K562 (cell line): ENCODE data around the gene BEST2. TPM values are rescaled to one million over a fixed set of nuclear protein-coding genes. Genes with fewer than 3 reads are reported as not detected.
A peak's percentile ranks its signal among the peaks of the same experiment; 100 is the strongest.
"Not testable (repeated sequence)": the region's sequence is repeated elsewhere in the genome, so short reads cannot be mapped to it uniquely, and the experiment has no call there.

ENCODE experiments used
- ATAC-seq: fragments of 200-7000 bp; cut with Tn5 transposase; 3 replicates; pipeline ENCODE4 v1.9.1; 2020; ENCODE audit warnings: moderate library complexity
- BruUV-seq: library from RNA; stranded (reverse); fragments of 400-500 nt; replicated peaks from 2 replicates; lab custom pipeline; 2021; lab: Mats Ljungman, UMichigan
- CTCF ChIA-PET: fragments of 300-600 bp; formaldehyde crosslinking; extraction: SDS; loops from one replicate; lab custom pipeline; 2021; ENCODE audit warnings: low intra/inter-chr PET ratio; lab: Yijun Ruan, JAX
- POLR2A ChIA-PET: fragments of 300-600, 350-650 bp; sonication (Branson Sonifier 250); formaldehyde crosslinking; extraction: SDS; loops from one replicate; lab custom pipeline; 2021; ENCODE audit warnings: antibody characterized with exemption, inconsistent platforms; lab: Yijun Ruan, JAX
- DNase-seq, 4 experiments: peaks; one replicate each; pipeline versions ENCODE4 v3.0.0 to v3.0.0-alpha.2; 2011 to 2018; ENCODE audit warnings: low spot score in 3 of 4, mixed read lengths in 3 of 4; ENCODE audit errors: extremely low read depth in 1 of 4
- FAIRE-seq: peaks from 2 replicates; lab custom pipeline; 2011; peaks lifted over from hg19 to GRCh38; lab: Jason Lieb, UNC
- H2AFZ ChIP-seq: 2 replicates; pipeline ENCODE4 v1.6.0; 2011; ENCODE audit warnings: low read depth, low read length, control low read depth, inconsistent platforms
- H3K27ac ChIP-seq: fragments of 200-600 bp; 3 replicates; pipeline ENCODE4 v1.8.0; 2011; ENCODE audit warnings: low read depth, mild to moderate bottlenecking, control low read depth, inconsistent platforms, low read length, moderate library complexity, mixed read lengths; ENCODE audit errors: extremely low read depth
- H3K27me3 ChIP-seq, 2 experiments: fragments of 300-600 bp in 1 of 2; 2 replicates in 1 of 2; 3 replicates in 1 of 2; pipeline versions ENCODE4 v1.6.0 to v1.8.0; 2011; ENCODE audit warnings: inconsistent platforms in 2 of 2, low read length in 2 of 2, mild to moderate bottlenecking in 1 of 2, mixed read lengths in 1 of 2, moderate library complexity in 1 of 2; ENCODE audit not compliant: control insufficient read depth in 2 of 2, insufficient read depth in 2 of 2
- H3K36me3 ChIP-seq: fragments of 300-600 bp; 3 replicates; pipeline ENCODE4 v1.8.0; 2011; ENCODE audit warnings: mild to moderate bottlenecking, low read length, inconsistent platforms; ENCODE audit not compliant: control insufficient read depth, insufficient read depth
- H3K4me1 ChIP-seq, 2 experiments: fragments of 200-600 bp in 1 of 2; replicated peaks in 1 of 2; 2 replicates in 1 of 2; 3 replicates in 1 of 2; pipeline versions ENCODE4 v1.5.1 to v1.8.0; 2011; ENCODE audit warnings: inconsistent platforms in 2 of 2, low read length in 2 of 2, mild to moderate bottlenecking in 1 of 2, mixed read lengths in 1 of 2, moderate library complexity in 1 of 2; ENCODE audit not compliant: control insufficient read depth in 2 of 2, insufficient read depth in 2 of 2
- H3K4me2 ChIP-seq: 2 replicates; pipeline ENCODE4 v1.6.1; 2011; ENCODE audit warnings: low read length, control low read depth, inconsistent platforms, mixed read lengths; ENCODE audit not compliant: insufficient read depth
- H3K4me3 ChIP-seq: fragments of 200-600 bp; sonication (generic), shearing (Covaris generic); 2 replicates; pipeline ENCODE4 v1.5.1; 2016; ENCODE audit warnings: control low read depth, inconsistent platforms
- H3K79me2 ChIP-seq: fragments of 200-600 bp; 3 replicates; pipeline ENCODE4 v1.8.0; 2011; ENCODE audit warnings: low read length, inconsistent platforms; ENCODE audit not compliant: control insufficient read depth, insufficient read depth
- H3K9ac ChIP-seq, 2 experiments: 2 replicates each; pipeline versions ENCODE4 v1.6.0 to v1.6.1; 2011; ENCODE audit warnings: low read depth in 2 of 2, low read length in 2 of 2, control low read depth in 1 of 2, inconsistent platforms in 1 of 2, mild to moderate bottlenecking in 1 of 2, mixed read lengths in 1 of 2; ENCODE audit not compliant: insufficient read depth in 1 of 2
- H3K9me1 ChIP-seq: one replicate; pipeline ENCODE4 v1.6.0; 2011; ENCODE audit warnings: inconsistent platforms, mild to moderate bottlenecking, low read length, moderate library complexity; ENCODE audit not compliant: control insufficient read depth, insufficient read depth
- H3K9me3 ChIP-seq: replicated peaks from 2 replicates; pipeline ENCODE4 v1.5.1; 2011; ENCODE audit warnings: low read depth, low read length, inconsistent platforms; ENCODE audit not compliant: control insufficient read depth, insufficient read depth
- H4K20me1 ChIP-seq: replicated peaks from 2 replicates; pipeline ENCODE4 v1.6.1; 2011; ENCODE audit warnings: low read length, inconsistent platforms, mixed read lengths; ENCODE audit not compliant: control insufficient read depth, insufficient read depth
- ATF1 ChIP-seq, 2 experiments: fragments of 450-650 bp in 1 of 2; IDR thresholded peaks; 2 replicates each; pipeline ENCODE4 v1.6.1; 2016; ENCODE audit warnings: missing compliant biosample characterization in 1 of 2, missing genetic modification characterization in 1 of 2
- RAD21 ChIP-seq, 2 experiments: fragments of 250-450 bp in 1 of 2; fragments of 450-650 bp in 1 of 2; sonication (Bioruptor Pico) in 1 of 2; formaldehyde crosslinking in 1 of 2; IDR thresholded peaks in 1 of 2; conservative IDR thresholded peaks in 1 of 2; 2 replicates each; pipeline versions ENCODE4 v1.4.0 to v1.8.0; 2020 to 2022; ENCODE audit warnings: mild to moderate bottlenecking in 2 of 2, moderate library complexity in 1 of 2
- REST ChIP-seq, 2 experiments: fragments of 450-650 bp; formaldehyde crosslinking in 1 of 2; IDR thresholded peaks; 2 replicates each; pipeline versions ENCODE4 v1.4.0 to v1.6.1; 2014 to 2020; ENCODE audit warnings: mild to moderate bottlenecking in 2 of 2, borderline replicate concordance in 1 of 2, low read depth in 1 of 2
- WGBS: fragments of 100-300 bp; shearing (Covaris generic); methylation state at CpG from one replicate; pipeline ENCODE4 v1.1.6; 2016; ENCODE audit warnings: low coverage, mixed read lengths; ENCODE audit not compliant: insufficient coverage; ENCODE audit errors: missing lambda C conversion rate; 5-methylcytosine and 5-hydroxymethylcytosine counted together
- in situ Hi-C: fragments of 300-500 bp; cut with MboI; formaldehyde crosslinking; loops from 4 replicates; pipeline ENCODE4 v1.15.0; 2018; ENCODE audit warnings: inconsistent platforms, mixed read lengths
- intact Hi-C: fragments of 100-400 bp; cut with micrococcal nuclease; formaldehyde crosslinking; loops from 2 replicates; pipeline ENCODE4 v1.14.2; 2022
- polyA plus RNA-seq, 8 experiments: library from polyadenylated mRNA; depleted of rRNA in 4 of 8; stranded (reverse) in 5 of 8; unstranded in 3 of 8; fragments of >200 nt; fragmentation: Nextera tagmentation in 2 of 8; fragmentation: Illumina TruSeq in 1 of 8; extraction: Ambion mirVana in 2 of 8; extraction: Trizol in 1 of 8; gene quantifications; 2 replicates each; pipeline versions ENCODE4 v1.2.1 to v1.2.3, GENCODE V29; 2011 to 2014; ENCODE audit warnings: inconsistent platforms in 1 of 8, missing spikeins in 1 of 8
- total RNA-seq, 7 experiments: library from RNA; depleted of rRNA in 6 of 7; stranded (reverse); fragments of >200 nt in 6 of 7; fragmentation: Illumina TruSeq in 2 of 7; extraction: Trizol in 2 of 7; gene quantifications; 2 replicates each; pipeline versions ENCODE4 v1.2.1 to v1.2.3, GENCODE V29; 2011 to 2021; ENCODE audit warnings: low replicate concordance in 1 of 7
- TF ChIP-seq, protein P1 (sequence below), 2 experiments: fragments of 450-650 bp in 1 of 2; sonication (generic) in 1 of 2; formaldehyde crosslinking in 1 of 2; IDR thresholded peaks in 1 of 2; conservative IDR thresholded peaks in 1 of 2; 2 replicates each; pipeline versions ENCODE4 v1.6.1 to v1.8.1; 2016 to 2023; ENCODE audit warnings: mild to moderate bottlenecking in 2 of 2, moderate library complexity in 2 of 2, inconsistent platforms in 1 of 2, missing genetic modification reagents in 1 of 2
- TF ChIP-seq, protein P2 (sequence below): sonication (generic); formaldehyde crosslinking; IDR thresholded peaks from 2 replicates; pipeline ENCODE4 v1.8.1; 2023; ENCODE audit warnings: mild to moderate bottlenecking, missing genetic modification reagents

Gene BEST2
- total and polyA plus RNA-seq, 9 of the 15 experiments (the other 6 are each of a cell fraction or from before 2014, with no cell fraction given) = not detected

DNA sequence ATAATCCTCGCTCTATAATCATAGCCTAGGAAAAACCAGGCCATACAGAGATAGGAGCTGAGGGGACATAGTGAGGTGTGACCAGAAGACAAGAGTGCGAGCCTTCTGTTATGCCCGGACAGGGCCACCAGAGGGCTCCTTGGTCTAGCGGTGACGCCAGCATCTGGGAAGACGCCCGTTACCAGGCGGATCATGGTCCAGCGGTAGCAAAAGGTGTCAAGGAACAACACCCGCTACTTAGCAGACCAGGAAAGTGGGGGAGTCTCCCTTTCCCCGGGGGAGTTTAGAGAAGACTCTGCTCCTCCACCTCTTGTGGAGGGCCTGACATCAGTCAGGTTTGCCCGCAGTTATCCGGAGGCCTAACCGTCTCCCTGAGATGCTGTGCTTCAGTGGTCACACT, 39.5 kb upstream of the BEST2 start:
- H3K27me3 ChIP-seq; H3K9ac ChIP-seq; DNase-seq; H3K27ac ChIP-seq; H3K4me2 ChIP-seq; H3K9me3 ChIP-seq; H3K9me1 ChIP-seq; intact Hi-C loops; H3K4me3 ChIP-seq; H4K20me1 ChIP-seq; BruUV-seq; CTCF ChIA-PET; ATAC-seq; FAIRE-seq; H2AFZ ChIP-seq; POLR2A ChIA-PET; TF ChIP-seq ATF1 (CRISPR knock-in tag; IDR thresholded peaks at IDR 0.05); REST (CRISPR knock-in tag; IDR thresholded peaks at IDR 0.05; ENCODE audit: low read depth): not testable (repeated sequence)
- TF ChIP-seq, protein P1, sequence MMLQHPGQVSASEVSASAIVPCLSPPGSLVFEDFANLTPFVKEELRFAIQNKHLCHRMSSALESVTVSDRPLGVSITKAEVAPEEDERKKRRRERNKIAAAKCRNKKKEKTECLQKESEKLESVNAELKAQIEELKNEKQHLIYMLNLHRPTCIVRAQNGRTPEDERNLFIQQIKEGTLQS (IDR thresholded peaks at IDR 0.05) = peak; percentile 25; the same call in 1 of the 2 replicates
- TF ChIP-seq, protein P1 (CRISPR knock-in tag; conservative IDR thresholded peaks at IDR 0.05) = not testable (repeated sequence)
- TF ChIP-seq ATF1 (tag; IDR thresholded peaks at IDR 0.05) = peak; percentile 57
- TF ChIP-seq RAD21 (CRISPR knock-in tag; conservative IDR thresholded peaks at IDR 0.05 in 1 of 2, IDR thresholded peaks at IDR 0.05 in 1 of 2) = peak; percentile 16 to 64; a peak in 3 of 4 replicates
- TF ChIP-seq, protein P2, sequence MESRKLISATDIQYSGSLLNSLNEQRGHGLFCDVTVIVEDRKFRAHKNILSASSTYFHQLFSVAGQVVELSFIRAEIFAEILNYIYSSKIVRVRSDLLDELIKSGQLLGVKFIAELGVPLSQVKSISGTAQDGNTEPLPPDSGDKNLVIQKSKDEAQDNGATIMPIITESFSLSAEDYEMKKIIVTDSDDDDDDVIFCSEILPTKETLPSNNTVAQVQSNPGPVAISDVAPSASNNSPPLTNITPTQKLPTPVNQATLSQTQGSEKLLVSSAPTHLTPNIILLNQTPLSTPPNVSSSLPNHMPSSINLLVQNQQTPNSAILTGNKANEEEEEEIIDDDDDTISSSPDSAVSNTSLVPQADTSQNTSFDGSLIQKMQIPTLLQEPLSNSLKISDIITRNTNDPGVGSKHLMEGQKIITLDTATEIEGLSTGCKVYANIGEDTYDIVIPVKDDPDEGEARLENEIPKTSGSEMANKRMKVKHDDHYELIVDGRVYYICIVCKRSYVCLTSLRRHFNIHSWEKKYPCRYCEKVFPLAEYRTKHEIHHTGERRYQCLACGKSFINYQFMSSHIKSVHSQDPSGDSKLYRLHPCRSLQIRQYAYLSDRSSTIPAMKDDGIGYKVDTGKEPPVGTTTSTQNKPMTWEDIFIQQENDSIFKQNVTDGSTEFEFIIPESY (CRISPR knock-in tag) = peak; percentile 91
- peak; percentile 26; the same call in 1 of the 2 replicates for TF ChIP-seq REST (IDR thresholded peaks at IDR 0.05; ENCODE audit: borderline replicate concordance)
- in situ Hi-C loops = loop anchor here (5.0 kb wide), 1 partner anchor 85 kb away; no protein-coding TSS in a partner anchor
- peaks cover 88% of the 10 kb centered on the region for H3K36me3 ChIP-seq
- 50% methylated on average over 11 of the region's 14 CpGs for WGBS
- H3K4me1 ChIP-seq = peaks cover 0 to 13% of the 10 kb centered on the region in 2 experiments; a peak in 1 of 5 replicates
- peaks cover 21% of the 10 kb centered on the region for H3K79me2 ChIP-seq
